ENCODE results near the gene TF. TPM values are rescaled to one million over a fixed set of nuclear protein-coding genes. Genes with fewer than 3 reads are reported as not detected.

Gene TF
- 0.07 TPM in 1 of 2 replicates, not detected in the other for total RNA-seq

DNA sequence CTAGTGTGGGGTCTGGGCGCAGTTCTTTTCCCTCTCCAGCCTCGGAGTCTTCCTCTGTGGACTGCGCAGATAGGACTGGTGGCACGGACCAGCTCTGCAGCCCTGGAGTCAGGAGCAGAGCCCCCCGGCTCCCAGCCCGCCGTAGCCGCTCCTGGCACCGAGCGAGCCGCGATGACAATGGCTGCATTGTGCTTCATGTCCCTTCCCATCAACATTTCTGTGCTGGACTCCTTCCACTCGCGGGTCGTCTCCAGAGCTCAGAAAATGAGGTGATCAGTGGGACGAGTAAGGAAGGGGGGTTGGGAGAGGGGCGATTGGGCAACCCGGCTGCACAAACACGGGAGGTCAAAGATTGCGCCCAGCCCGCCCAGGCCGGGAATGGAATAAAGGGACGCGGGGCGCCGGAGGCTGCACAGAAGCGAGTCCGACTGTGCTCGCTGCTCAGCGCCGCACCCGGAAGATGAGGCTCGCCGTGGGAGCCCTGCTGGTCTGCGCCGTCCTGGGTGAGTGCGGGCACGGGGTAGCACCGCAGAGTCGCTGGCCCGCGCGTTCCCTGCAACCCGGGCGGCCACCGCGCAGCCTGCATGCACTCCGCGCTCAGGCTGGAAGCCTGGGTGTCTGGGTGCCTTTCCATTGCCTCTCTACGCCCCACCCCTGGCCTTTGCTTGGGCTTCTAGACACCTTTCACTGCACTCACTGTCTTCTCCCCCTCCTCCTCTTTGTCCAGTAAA is at the start of gene TF:
TF (plus strand) TSS at position 413 of the 731 bp plus-strand sequence; CDS start at position 461, 48 bp downstream.

DNA sequence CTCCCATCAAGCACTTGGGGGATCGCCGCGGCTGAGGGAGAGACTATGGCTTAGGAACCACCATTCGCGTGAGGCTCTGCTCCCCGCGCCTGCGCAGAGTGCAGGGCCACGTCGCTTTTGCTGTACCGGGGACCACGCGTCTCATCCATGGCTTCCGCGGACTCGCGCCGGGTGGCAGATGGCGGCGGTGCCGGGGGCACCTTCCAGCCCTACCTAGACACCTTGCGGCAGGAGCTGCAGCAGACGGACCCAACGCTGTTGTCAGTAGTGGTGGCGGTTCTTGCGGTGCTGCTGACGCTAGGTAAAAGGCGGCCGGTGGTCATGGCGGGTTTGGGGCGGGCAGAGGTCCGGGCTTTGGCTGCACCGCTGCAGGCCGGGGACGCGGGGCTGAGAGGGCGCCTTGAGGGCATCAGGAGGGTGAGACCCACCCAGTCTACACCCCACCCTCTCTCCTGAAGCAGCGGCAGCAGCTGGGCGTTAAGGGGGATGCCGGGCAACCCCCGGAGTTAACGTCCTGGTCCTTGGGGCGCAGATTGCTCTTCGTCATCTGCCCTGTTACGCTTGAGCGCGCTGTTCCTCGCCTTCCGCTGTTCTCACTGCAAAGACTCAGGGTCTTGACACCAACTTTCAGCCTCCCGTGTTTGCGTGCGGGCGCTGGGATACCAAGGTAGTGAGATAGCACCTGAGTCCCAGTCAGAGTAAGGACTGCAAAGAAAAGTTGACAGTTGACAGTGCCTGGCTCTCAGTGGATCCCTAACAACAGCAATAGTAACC is 59.7 kb downstream of the TF start, which contains the start of gene SRPRB:
SRPRB (plus strand) TSS at position 114 of the 774 bp plus-strand sequence; CDS start at position 148, 34 bp downstream.

Other genes starting within 250 kb of the TF start
- gene CDV3, start 172.7 kb upstream of the TF start, total RNA-seq: 172 and 199 TPM in 2 replicates
- gene TOPBP1, start 84.5 kb upstream of the TF start, total RNA-seq: 32.1 and 42.2 TPM in 2 replicates
- 47.5 and 47.8 TPM in 2 replicates for gene SRPRB, start 59.4 kb downstream of the TF start, total RNA-seq
- gene RAB6B, start 149.5 kb downstream of the TF start, total RNA-seq: 1.1 and 1.2 TPM in 2 replicates

Data from mammary microvascular endothelial cell (primary cell).